WERI-Rb-1 (cell line): Measurements from ENCODE around the gene RNF115.

Experiments
- DNase-seq: peaks from one replicate; pipeline ENCODE4 v3.0.0-alpha.2; 2020
- H3K27ac ChIP-seq: fragments of 250-450 bp; sonication (Bioruptor Pico); 2 replicates; pipeline ENCODE4 v1.5.1; 2020; ENCODE audit warnings: mild to moderate bottlenecking, moderate library complexity
- H3K27me3 ChIP-seq: fragments of 250-450 bp; sonication (Bioruptor Pico); 2 replicates; pipeline ENCODE4 v1.5.1; 2021; ENCODE audit warnings: mild to moderate bottlenecking, low read depth, moderate library complexity; ENCODE audit not compliant: insufficient read depth, severe bottlenecking
- H3K36me3 ChIP-seq: fragments of 250-450 bp; sonication (Bioruptor Pico); 2 replicates; pipeline ENCODE4 v1.5.1; 2020; ENCODE audit warnings: mild to moderate bottlenecking, moderate library complexity
- H3K4me3 ChIP-seq: 2 replicates; pipeline ENCODE4 v1.5.1; 2011; ENCODE audit warnings: low read depth, mild to moderate bottlenecking, control low read depth, low read length
- H3K9me3 ChIP-seq: fragments of 250-450 bp; sonication (Bioruptor Pico); 2 replicates; pipeline ENCODE4 v1.5.1; 2021; ENCODE audit warnings: mild to moderate bottlenecking, moderate library complexity; ENCODE audit not compliant: severe bottlenecking
- CTCF ChIP-seq: IDR thresholded peaks from 2 replicates; pipeline ENCODE4 v1.5.1; 2011; ENCODE audit warnings: low read depth, mild to moderate bottlenecking, control low read depth, inconsistent platforms, low read length

The RNF115 gene

GRCh38 chr1:145701306-145701862 is 122.5 kb downstream of the RNF115 start:
- H3K27me3 ChIP-seq = no peaks in the 10 kb centered on the region
- no peak for TF ChIP-seq CTCF
- no peak overlapping the region for H3K4me3 ChIP-seq
- H3K27ac ChIP-seq = no peak overlapping the region
- no peaks in the 10 kb centered on the region for H3K36me3 ChIP-seq
- no peak for DNase-seq
- H3K9me3 ChIP-seq = no peaks in the 10 kb centered on the region

- TF ChIP-seq CTCF = no peak
- H3K4me3 ChIP-seq = no peak overlapping the region
- H3K27ac ChIP-seq = no peak overlapping the region
- DNase-seq = no peak
- H3K9me3 ChIP-seq = no peaks in the 10 kb centered on the region
- H3K27me3 ChIP-seq = no peaks in the 10 kb centered on the region
- no peaks in the 10 kb centered on the region for H3K36me3 ChIP-seq
Measured at GRCh38 chr1:145696630-145696960, 127.3 kb downstream of the RNF115 start.

- H3K27ac ChIP-seq = no peak overlapping the region
- peak; percentile 35 for DNase-seq
- no peaks in the 10 kb centered on the region for H3K36me3 ChIP-seq
- no peak for TF ChIP-seq CTCF
- H3K4me3 ChIP-seq = no peak overlapping the region
- H3K27me3 ChIP-seq = no peaks in the 10 kb centered on the region
- H3K9me3 ChIP-seq = no peaks in the 10 kb centered on the region
Measured at GRCh38 chr1:145695821-145696629, 127.9 kb downstream of the RNF115 start.

GRCh38 chr1:145692785-145693443 is 131.0 kb downstream of the RNF115 start:
- no peak for TF ChIP-seq CTCF
- Histone ChIP-seq H3K36me3 (no peaks in the 10 kb centered on the region), H3K27ac (no peak overlapping the region), H3K4me3 (no peak overlapping the region), H3K9me3 (no peaks in the 10 kb centered on the region), H3K27me3 (no peaks in the 10 kb centered on the region)
- no peak for DNase-seq

GRCh38 chr1:145690587-145691558 is 133.0 kb downstream of the RNF115 start:
- TF ChIP-seq CTCF = no peak
- no peak overlapping the region for H3K27ac ChIP-seq
- no peak for DNase-seq
- no peak overlapping the region for H3K4me3 ChIP-seq
- H3K9me3 ChIP-seq = no peaks in the 10 kb centered on the region
- no peaks in the 10 kb centered on the region for H3K36me3 ChIP-seq
- H3K27me3 ChIP-seq = no peaks in the 10 kb centered on the region
